GM21737 (cell line): ENCODE measurements around the gene BRD9.
A peak's percentile ranks its signal among the peaks of the same experiment; 100 is the strongest.
"Not testable (repeated sequence)": the region's sequence is repeated elsewhere in the genome, so short reads cannot be mapped to it uniquely, and the experiment has no call there.

Source experiments
- ATAC-seq: cut with Tn5 transposase; IDR thresholded peaks from one replicate; pipeline ENCODE4 v1.9.1; 2021; ENCODE audit warnings: mild to moderate bottlenecking, moderate library complexity; ENCODE audit not compliant: unreplicated experiment

The BRD9 gene

DNA sequence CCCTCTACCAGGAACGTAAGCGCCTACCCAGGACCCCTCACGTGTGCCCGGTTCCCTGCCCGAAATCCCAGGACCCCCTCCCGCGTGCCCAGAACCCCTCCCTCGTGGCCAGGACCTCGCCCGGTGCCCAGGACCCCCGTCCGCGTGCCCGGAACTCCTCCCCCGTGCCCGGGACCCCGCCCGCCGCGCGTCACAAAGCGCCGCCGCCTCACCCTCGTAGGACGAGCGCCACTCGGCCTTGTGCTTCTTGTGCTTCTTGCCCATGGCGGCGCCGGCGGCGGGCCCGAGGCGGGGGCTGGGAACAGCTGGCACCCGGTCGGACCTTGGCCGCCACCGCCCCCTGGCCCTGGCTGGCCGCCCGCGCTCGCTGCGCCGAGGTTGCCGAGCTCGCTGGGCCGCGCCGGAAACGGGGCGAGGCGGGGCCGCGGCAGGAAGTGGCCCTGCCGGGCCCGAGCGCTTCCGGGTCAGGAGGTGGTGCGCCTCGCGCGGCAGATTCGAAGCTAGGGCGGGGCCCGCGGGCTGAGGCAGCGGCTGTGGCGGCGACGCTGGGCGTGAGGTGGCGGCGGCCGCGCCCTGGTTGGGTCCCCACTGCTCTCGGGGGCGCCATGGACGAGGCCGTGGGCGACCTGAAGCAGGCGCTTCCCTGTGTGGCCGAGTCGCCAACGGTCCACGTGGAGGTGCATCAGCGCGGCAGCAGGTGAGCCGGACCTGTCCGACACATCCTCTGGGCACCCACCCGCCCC is at the start of gene BRD9, which contains the start of gene TRIP13:
Gene BRD9 (minus strand): TSS at position 408 of the 743 bp plus-strand sequence. CDS start 144 bp downstream, at position 264.
Gene TRIP13 (plus strand): TSS at position 491 of the 743 bp plus-strand sequence. CDS start 115 bp downstream, at position 606.
- ATAC-seq, result peak; percentile 90

GRCh38 chr5:940741-941140 is 48.1 kb upstream of the BRD9 start:
- not testable (repeated sequence) for ATAC-seq

DNA sequence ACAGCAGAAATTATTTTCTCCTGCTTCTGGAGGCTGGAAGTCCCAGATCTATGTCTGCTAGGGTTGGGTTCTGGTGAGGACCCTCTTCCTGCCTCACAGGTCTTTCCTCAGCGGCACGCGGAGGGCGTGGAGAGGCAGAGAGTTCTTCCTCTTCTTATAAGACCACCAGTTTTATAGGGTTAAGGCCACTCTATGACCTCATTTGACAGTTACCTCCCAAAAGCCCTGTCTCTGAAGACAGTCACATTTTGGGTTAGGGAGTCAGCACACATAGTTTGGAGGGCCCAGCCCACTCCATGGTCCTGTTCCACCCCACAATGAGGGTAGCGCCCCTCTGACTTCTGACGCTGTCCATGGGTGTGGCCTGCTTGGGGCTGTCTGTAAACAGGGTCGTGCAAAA is 46.8 kb upstream of the BRD9 start:
- no peak for ATAC-seq

- no peak for ATAC-seq
Measured at GRCh38 chr5:937151-937924, 44.7 kb upstream of the BRD9 start.

DNA sequence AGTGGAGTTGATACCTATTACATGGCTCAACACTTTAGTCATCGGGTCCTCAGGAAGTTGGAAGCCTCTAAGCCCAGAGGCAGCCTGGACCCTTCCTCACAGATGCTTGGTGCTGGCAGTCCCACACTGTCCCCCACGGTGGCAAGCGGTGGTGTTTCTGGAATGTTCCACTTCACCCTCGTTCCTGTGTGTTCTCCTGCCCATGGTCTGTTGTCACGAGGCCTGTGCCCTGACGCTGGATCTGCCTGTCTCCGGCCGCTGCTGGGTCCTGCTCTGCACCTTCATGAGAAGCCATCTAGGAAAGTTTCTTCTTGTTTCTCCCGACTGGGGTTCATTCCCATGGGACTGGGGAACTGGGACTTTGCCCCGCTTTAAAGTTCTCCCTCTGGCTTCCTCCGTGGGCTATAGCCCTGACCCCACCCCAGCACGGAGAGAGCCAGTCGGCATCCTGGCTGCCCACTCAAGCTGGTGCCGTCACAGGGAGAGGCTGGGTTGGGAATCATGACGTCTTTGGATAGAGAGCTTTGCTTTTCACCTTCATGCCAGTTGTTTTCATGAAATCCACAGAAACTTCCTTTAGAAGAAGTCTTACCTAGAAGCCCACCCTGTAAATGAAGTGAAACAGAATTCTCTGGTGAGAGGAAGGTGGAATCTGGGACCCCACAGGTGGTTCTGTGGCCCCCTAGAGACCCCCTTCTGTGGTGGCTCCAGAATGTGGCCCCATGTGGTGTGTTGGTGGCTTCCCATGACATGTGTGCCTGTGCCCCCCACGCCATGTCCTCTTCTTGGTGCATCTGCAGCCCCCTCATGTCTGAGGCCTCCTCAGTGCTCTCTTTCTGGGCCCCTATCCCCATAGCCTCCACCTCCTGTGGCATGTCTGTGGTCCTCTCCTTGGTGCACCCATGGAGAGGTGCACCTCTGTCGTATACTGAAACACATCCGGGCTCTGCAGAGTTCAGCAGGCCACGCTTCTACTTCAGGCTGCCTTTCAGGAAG is 43.8 kb upstream of the BRD9 start:
- ATAC-seq, result no peak

- ATAC-seq, result no peak
Measured at GRCh38 chr5:935510-936084, 43.0 kb upstream of the BRD9 start.

- ATAC-seq, result not testable (repeated sequence)
Measured at GRCh38 chr5:934381-934967, 41.9 kb upstream of the BRD9 start.

DNA sequence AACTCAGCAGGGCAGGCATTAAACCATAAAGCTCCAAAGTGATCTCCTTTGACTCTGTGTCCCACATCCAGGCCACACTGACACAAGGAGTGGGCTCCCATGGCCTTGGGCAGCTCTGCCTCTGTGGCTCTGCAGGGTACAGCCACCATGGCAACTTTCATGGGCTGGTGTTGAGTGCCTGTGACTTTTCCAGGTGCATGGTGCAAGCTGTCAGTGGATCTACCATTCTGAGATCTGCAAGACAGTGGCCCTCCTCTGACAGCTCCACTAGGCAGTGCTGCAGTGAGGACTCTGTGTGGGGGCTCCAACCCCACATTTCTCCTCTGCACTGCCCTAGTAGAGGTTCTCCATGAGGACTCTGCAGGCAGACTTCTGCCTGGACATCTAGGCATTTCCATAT is 41.4 kb upstream of the BRD9 start:
- ATAC-seq, result not testable (repeated sequence)

DNA sequence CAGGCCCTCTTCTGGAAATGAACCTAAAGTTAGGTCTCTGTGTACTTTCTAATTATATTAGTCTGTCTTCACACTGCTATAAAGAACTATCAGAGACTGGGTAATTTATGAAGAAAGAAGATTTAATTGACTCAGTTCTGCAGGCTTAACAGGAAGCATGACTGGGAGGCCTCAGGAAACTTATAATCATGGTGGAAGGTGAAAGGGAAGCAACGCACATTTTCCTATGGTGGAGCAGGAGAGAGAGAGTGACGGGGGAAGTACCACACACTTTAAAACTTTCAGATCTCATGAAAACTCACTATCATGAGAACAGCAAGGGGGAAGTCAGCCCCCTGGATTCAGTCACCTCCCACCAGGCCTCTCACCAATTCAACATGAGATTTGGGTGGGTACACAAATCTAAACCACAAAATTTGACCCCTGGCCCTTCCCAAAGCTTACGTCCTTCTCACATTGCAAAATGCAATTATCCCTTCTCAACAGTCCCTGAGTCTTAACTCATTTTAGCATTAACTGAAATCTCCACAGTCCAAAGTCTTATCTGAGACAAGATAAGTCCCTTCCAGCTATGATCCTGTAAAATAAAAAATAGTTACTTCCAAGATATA is 40.8 kb upstream of the BRD9 start:
- no peak for ATAC-seq

GRCh38 chr5:932628-933250 is 40.1 kb upstream of the BRD9 start:
- no peak for ATAC-seq

- no peak for ATAC-seq
Measured at GRCh38 chr5:932151-932627, 39.6 kb upstream of the BRD9 start.

DNA sequence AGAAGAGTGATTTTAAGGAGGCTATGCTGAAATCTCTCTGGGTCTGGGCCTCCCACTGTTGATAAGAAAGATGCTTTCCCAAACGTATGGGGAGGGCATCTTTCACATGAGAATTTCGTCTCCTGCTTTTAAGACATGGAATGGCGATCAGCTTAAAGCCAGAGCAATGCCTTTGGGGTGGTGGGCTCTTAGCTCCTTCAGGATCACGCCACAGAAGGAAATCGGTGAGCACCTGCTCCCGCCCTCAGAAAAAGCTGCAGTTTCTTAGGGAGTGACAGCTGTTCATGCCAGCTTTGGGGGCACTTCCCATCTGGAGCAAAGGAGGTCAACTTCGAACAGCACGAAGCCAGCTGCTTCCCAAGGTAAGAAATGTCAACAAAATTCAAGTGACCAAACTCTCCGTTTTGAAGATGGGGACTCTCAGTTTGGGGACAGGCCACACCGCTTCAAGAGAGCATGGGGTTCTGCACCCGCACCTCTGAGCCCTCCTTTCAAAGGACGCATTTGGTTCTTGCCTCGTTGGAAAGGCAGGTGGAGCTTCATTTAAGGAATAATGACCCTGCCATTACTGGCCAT is 39.1 kb upstream of the BRD9 start:
- no peak for ATAC-seq

- ATAC-seq, result no peak
Measured at GRCh38 chr5:930866-931265, 38.3 kb upstream of the BRD9 start.

DNA sequence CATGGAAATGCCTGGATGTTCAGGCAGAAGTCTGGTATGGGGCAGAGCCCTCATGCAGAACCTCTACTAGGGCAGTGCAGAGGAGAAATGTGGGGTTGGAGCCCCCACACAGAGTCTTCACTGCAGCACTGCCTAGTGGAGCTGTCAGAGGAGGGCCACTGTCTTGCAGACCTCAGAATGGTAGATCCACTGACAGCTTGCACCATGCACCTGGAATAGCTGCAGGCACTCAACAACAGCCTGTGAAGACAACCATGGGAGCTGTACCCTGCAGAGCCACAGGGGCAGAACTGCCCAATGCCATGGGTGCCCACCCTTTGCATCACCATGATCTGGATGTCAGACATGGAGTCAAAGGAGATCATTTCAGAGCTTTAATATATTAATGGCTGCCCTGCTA is 37.0 kb upstream of the BRD9 start:
- no peak for ATAC-seq

DNA sequence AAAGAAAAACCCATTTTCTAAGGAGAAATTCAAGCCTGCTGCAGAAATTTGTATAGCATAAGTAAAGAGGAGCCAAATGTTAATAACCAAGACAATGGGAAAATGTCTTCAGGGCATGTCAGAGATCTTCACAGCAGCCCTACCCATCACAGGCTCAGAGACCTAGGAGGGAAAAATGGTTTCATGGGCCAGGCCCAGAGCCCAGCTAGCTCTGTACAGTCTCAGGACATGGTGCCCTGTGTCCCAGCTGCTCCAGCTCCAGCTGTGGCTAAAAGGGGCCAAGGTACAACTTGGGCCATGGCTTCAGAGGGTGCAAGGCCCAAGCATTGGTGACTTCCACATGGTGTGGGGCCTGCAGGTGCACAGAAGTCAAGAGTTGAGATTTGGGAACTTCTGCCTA is 36.6 kb upstream of the BRD9 start:
- ATAC-seq, result not testable (repeated sequence)

GRCh38 chr5:927172-928015 is 34.8 kb upstream of the BRD9 start:
- no peak for ATAC-seq

- ATAC-seq, result no peak
Measured at GRCh38 chr5:926417-927171, 34.0 kb upstream of the BRD9 start.
